ENCODE results near the gene TMEM134. TPM values are rescaled to one million over a fixed set of nuclear protein-coding genes. Genes with fewer than 3 reads are reported as not detected.
"Not testable (repeated sequence)": the region's sequence is repeated elsewhere in the genome, so short reads cannot be mapped to it uniquely, and the experiment has no call there.

TMEM134 gene
- total RNA-seq, 1 donor from 2014 or later, result 51.4 TPM

GRCh38 chr11:67489203-67489884, 20.3 kb upstream of the TMEM134 start:
- no peak for DNase-seq (ENCODE audit: extremely low spot score, unreplicated experiment)
- peaks cover 16% of the 10 kb centered on the region for H3K4me1 Mint-ChIP-seq (ENCODE audit: unreplicated experiment)
- no peaks in the 10 kb centered on the region for H3K9me3 Mint-ChIP-seq (ENCODE audit: unreplicated experiment)
- no peak overlapping the region for H3K27ac Mint-ChIP-seq (ENCODE audit: unreplicated experiment)
- no peaks in the 10 kb centered on the region for H3K27me3 Mint-ChIP-seq (ENCODE audit: unreplicated experiment)
- peaks cover 17% of the 10 kb centered on the region for H3K36me3 Mint-ChIP-seq (ENCODE audit: unreplicated experiment)
- H3K4me3 Mint-ChIP-seq (ENCODE audit: unreplicated experiment), result no peak overlapping the region
- TF ChIP-seq CTCF (IDR thresholded peaks at IDR 0.05), result no peak

GRCh38 chr11:67486481-67487195, 17.6 kb upstream of the TMEM134 start:
- Mint-ChIP-seq H3K4me3 (ENCODE audit: unreplicated experiment) (no peak overlapping the region), H3K27ac (ENCODE audit: unreplicated experiment) (no peak overlapping the region), H3K36me3 (ENCODE audit: unreplicated experiment) (peaks cover 17% of the 10 kb centered on the region), H3K27me3 (ENCODE audit: unreplicated experiment) (no peaks in the 10 kb centered on the region), H3K9me3 (ENCODE audit: unreplicated experiment) (no peaks in the 10 kb centered on the region), H3K4me1 (ENCODE audit: unreplicated experiment) (peaks cover 37% of the 10 kb centered on the region)
- DNase-seq (ENCODE audit: extremely low spot score, unreplicated experiment), result no peak
- TF ChIP-seq CTCF (IDR thresholded peaks at IDR 0.05), result no peak

GRCh38 chr11:67485873-67486361, 16.9 kb upstream of the TMEM134 start:
- not testable (repeated sequence) for H3K27ac Mint-ChIP-seq (ENCODE audit: unreplicated experiment); H3K27me3 Mint-ChIP-seq (ENCODE audit: unreplicated experiment); DNase-seq (ENCODE audit: extremely low spot score, unreplicated experiment); H3K9me3 Mint-ChIP-seq (ENCODE audit: unreplicated experiment); H3K4me3 Mint-ChIP-seq (ENCODE audit: unreplicated experiment)
- Mint-ChIP-seq H3K36me3 (ENCODE audit: unreplicated experiment) (peaks cover 15% of the 10 kb centered on the region), H3K4me1 (ENCODE audit: unreplicated experiment) (peaks cover 37% of the 10 kb centered on the region)

DNA sequence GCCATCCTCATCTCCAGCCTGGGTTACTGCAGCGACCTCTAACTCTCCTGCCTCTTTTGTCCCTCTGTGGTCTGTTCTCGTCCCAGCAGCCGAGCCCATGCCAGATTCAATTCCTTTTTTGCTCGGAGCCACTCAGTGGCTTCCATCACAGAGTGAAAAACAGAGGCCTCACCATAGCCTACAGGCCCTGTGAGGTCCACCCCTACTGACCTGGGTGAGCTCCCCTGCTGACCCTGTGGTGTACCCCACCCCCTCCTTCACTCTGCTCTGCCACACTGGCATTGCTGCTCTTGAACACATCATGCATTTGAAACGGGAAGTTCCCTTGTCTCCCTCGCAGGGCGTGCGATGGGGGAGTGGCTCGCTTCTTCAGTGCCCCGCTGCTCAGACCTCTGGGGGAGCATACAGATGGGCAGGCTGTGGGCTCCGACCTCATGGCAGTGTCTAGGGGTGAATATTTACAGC, 15.8 kb upstream of the TMEM134 start:
- H3K9me3 Mint-ChIP-seq (ENCODE audit: unreplicated experiment), result no peaks in the 10 kb centered on the region
- no peak for TF ChIP-seq CTCF (IDR thresholded peaks at IDR 0.05)
- H3K27ac Mint-ChIP-seq (ENCODE audit: unreplicated experiment), result peak overlapping the region; percentile 12
- peaks cover 37% of the 10 kb centered on the region for H3K4me1 Mint-ChIP-seq (ENCODE audit: unreplicated experiment)
- no peak for DNase-seq (ENCODE audit: extremely low spot score, unreplicated experiment)
- no peaks in the 10 kb centered on the region for H3K27me3 Mint-ChIP-seq (ENCODE audit: unreplicated experiment)
- peaks cover 7% of the 10 kb centered on the region for H3K36me3 Mint-ChIP-seq (ENCODE audit: unreplicated experiment)
- no peak overlapping the region for H3K4me3 Mint-ChIP-seq (ENCODE audit: unreplicated experiment)

DNA sequence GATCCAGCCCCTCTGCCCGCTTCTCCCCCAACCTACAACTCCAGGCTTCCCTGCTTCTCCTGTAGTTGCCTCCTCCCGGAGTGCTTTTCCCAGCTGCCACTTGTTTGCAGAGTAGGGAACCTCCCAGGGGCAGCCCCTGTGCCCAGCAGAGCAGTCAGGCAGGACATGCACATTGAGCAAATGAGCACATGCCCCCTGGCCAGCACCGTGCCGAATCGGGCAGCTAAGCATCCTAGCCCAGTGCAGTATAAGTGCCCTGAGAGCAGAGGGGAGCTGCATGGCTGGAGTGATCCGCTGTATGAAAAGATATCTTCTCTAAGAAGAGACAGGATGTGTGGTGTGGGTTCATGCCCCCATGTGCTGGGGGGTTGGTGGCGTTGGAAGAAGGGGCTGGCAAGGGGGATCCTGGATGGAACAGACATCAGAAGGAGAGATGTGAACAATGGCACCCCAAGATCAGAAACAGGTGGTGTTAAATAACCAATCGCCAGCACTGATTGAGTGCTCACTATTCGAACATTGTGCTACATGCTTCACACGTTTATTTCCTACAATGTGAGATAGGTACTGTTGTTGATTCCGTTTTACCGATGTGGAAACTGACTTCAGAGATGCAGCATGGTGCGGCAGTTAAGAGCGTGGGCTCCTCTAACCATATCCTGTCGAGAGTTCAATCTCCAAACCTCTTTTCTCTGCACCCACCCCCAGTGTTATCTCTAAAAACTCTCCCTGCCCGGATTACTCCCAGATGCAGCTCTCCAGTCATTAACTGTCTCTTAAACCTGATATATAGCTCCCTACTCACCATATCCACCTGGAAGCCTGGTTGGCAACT, 15.0 kb upstream of the TMEM134 start:
- Mint-ChIP-seq H3K4me1 (ENCODE audit: unreplicated experiment) (peaks cover 37% of the 10 kb centered on the region), H3K4me3 (ENCODE audit: unreplicated experiment) (peak overlapping the region; percentile 90), H3K27ac (ENCODE audit: unreplicated experiment) (peak overlapping the region; percentile 38), H3K9me3 (ENCODE audit: unreplicated experiment) (no peaks in the 10 kb centered on the region), H3K36me3 (ENCODE audit: unreplicated experiment) (peaks cover 3% of the 10 kb centered on the region), H3K27me3 (ENCODE audit: unreplicated experiment) (no peaks in the 10 kb centered on the region)
- TF ChIP-seq CTCF (IDR thresholded peaks at IDR 0.05), result no peak
- no peak for DNase-seq (ENCODE audit: extremely low spot score, unreplicated experiment)

All from osteocyte (in vitro differentiated cells).